GF-D8 (cell line): ENCODE data around the gene PSTPIP1.

Experiments
- DNase-seq: peaks from one replicate; lab custom pipeline; 2025; lab: John Stamatoyannopoulos, UW

The PSTPIP1 gene

GRCh38 chr15:77044228-77045042, 49.5 kb downstream of the PSTPIP1 start:
- no peak for DNase-seq

DNA sequence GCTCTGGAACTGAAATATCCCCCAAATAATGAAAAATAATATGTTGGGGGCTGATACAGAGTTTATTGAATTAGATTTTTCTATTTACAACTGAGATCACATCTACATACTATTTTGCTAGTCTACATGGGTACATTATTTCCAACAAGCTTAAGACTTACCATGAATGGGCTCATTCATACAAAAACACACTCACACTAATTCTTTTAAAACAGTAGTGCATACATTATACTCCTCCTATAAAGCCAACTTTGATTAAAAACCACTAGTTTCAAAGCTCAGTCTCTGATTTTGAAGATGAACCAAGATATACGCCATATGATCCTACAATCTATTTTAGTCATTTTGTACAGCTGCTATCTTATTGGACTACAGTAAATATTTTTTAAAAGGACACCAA, 51.1 kb downstream of the PSTPIP1 start:
- no peak for DNase-seq

- no peak for DNase-seq
These were observed 51.9 kb downstream of the PSTPIP1 start for GRCh38 chr15:77046704-77047412.

- DNase-seq, result no peak
These were observed 53.4 kb downstream of the PSTPIP1 start for GRCh38 chr15:77048135-77048876.

DNA sequence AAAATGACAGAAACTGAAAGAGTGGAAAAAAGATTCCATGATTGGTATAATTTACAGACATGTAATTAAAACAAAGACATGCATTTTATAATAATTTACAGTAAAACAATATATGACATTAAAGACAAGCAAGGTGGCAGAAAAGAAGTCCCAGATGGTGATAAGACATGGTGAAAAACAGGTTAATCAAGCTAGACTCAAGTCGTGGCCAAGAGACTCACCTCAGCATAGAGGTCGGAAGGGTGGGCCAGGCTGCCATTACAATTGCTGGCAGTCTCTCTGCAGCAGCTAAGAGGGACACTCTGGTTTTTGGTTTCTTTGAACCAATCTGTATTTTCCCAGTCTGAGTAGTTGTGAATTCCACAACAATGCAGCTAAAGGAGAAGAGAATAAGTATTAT, 57.6 kb downstream of the PSTPIP1 start:
- no peak for DNase-seq

- DNase-seq, result no peak
These were observed 58.8 kb downstream of the PSTPIP1 start for GRCh38 chr15:77053709-77054108.

DNA sequence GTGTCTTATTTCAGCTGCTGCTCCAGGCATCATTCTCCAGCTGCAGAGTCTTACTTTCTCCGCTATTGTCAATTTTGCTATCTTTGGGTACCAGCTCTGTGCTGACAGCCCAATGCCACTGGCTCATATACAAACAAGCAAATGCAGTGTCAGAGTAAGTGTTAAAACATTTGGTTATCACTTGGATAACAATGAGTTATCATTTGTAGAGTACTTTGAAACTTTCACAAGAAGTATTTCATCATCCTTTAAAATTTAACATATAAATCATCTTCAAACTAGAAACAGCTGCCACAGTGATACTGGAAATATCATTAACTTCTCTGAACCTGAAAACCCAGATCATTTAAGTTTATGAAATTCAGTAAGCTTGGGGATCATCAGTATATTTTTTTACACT, 62.1 kb downstream of the PSTPIP1 start:
- no peak for DNase-seq

GRCh38 chr15:77057685-77058084, 62.8 kb downstream of the PSTPIP1 start:
- DNase-seq, result no peak

GRCh38 chr15:77058468-77058867, 63.5 kb downstream of the PSTPIP1 start:
- no peak for DNase-seq

DNA sequence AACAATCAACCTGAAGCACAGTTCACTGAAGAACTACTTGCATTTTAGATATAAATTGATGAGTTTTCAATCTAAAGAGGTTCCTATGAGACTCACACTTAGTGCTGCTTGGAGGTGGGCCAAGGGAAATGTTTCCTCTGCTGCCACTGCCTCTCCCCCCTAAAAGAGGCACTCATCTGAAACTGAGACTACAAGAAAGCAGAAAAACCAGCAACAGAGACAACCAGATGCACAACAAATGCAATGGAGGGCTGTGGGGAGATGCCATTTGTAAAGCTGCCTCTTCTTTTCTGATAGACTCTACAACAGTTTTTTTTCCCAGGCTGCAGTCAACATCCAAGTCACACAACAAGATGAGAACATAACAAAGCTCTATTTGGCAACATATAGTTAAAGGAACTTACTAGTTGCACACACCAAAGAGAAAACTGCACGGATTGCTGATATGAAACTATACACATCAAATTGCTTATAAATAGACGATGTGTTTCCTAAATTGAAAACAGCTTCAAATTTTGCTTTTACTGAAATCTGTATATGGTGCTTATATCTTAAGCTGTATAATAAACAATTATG, 64.9 kb downstream of the PSTPIP1 start:
- DNase-seq, result no peak

DNA sequence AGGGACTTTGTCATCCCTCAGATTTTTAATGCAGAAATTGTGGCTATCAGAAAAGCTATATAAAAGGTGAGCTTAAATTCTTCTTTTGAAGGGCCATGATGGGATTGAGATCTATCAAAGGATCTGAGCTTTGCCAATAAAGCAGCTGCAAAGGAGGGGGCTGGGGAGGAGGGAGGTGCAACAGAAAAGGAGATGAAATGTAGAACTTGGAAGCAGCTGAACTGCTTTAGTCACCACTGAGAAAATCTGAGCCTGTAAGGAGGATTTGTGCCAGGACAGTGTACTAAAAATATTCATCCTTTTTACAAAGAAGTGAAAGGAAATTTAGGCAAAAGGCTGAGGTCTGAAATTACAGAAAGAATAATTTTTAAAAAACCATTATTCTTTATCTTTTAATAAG, 65.6 kb downstream of the PSTPIP1 start:
- DNase-seq, result no peak

- no peak for DNase-seq
These were observed 68.3 kb downstream of the PSTPIP1 start for GRCh38 chr15:77063249-77063648.

- DNase-seq, result no peak
These were observed 69.1 kb downstream of the PSTPIP1 start for GRCh38 chr15:77064063-77064462.

DNA sequence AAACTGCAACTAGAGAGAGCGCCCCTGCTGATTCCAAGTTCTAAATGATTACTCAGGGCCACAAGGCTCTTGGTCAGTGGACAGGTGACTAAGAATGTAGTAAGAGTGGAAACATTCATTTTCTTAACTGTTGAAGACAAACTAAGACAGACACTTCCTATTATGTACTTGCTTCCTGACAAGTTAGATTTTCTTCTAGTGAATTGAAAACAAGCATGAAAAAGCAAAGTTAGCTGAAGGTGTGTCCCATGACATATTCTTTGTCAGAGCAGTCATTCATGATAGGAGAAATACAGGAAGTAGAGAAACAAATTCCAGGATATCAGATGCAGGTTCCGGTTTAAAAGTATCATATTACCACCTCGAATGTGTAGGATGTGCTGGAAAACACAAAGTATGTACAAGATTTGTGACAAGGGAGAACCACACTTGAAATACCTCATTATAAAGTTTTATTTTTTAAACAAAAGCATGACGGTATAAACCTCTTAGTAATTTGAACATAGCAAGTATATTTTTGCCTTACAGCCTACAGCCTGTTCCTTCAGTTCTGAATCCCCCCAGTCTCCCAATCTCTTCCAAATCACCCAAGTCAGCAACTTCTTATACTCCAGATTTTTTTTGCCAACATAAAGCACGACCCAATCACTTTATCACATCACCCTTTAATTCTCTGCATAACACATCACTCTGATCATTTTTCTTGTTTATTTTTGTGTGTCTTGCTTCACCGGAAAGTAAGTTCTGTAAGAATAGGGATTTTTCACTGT, 69.8 kb downstream of the PSTPIP1 start:
- no peak for DNase-seq

- no peak for DNase-seq
These were observed 72.2 kb downstream of the PSTPIP1 start for GRCh38 chr15:77066971-77067690.

DNA sequence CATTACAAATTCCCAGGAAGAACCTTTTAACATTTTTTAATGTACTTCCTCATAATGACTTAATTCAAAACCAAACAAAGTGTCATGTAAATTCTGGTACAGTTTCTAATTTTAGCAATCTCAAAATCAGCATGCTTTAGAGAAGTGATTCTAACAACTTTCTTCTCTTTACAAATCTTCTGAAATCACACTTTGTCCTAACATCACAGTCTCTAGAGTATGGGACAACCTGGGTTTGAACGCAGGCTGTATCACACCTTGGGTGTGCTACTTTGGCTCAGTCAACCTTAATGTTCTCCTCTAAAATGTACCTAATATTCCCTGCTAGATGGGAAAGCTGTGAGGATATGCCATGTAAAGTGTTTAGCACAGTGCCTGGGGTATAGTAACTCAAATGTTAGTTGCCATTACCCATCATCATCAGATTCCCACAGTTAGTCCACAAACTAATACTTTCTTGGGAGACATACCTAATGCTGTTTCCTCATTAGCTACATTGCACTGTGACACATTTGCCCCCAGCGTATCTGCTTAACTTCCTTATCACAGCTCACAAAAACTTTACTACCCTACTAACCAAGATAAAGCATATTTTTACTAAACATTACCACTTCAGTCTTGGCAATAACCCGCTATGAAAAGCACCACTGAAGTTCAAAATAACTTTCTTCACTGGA, 72.9 kb downstream of the PSTPIP1 start:
- no peak for DNase-seq

GRCh38 chr15:77068633-77069032, 73.7 kb downstream of the PSTPIP1 start:
- DNase-seq, result no peak

- DNase-seq, result no peak
These were observed 74.7 kb downstream of the PSTPIP1 start for GRCh38 chr15:77069521-77070121.

DNA sequence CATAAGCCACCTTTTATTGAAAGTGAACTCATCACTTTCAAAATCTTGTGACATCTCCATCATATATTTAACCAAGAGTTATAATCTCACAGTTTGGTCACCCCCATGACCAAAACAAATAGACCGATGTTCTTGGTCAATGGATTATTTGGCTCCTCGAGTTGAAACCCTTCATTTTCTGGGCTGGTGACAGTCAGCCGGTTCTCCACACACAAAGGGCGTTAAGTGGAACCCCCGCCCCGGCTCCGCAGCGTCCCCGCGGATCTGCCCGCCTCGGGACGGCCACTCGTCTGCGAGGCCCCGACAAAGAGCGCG, 75.2 kb downstream of the PSTPIP1 start:
- DNase-seq, result no peak
